ENCODE results near the gene DDC. TPM values are rescaled to one million over a fixed set of nuclear protein-coding genes. Genes with fewer than 3 reads are reported as not detected.

DDC gene
- polyA plus RNA-seq, 1 donor (not counting 4 experiments of a cell fraction or from before 2014, with no cell fraction given) = not detected

DNA sequence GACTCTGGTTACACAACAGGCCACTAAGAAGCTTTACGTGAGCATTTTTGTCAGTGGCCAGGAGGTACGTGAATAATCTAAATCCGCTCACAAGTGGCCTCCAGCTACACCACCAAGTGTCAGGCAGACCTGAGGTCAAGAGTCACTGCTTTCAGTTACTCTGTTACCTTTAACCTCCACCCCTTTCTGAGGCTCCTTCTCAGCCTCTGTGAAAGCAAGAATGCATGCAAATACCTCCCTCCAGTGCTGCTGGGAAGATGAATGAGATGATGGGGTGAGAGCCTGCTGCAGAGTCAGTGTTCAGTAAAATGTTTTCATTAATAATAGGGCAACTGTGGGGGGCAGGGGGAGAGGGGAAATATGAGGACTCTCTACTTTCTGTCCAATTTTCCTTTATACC lies 11.2 kb downstream of the DDC start:
- no peak for FAIRE-seq
- H3K79me2 ChIP-seq (ENCODE audit: control insufficient read depth, insufficient read depth, low read length) = no peaks in the 10 kb centered on the region
- no peak overlapping the region for H3K27ac ChIP-seq (ENCODE audit: control insufficient read depth, insufficient read depth, low read length)
- dilution Hi-C loops (cut with MboI; ENCODE audit: extremely low pct_ligation_motif_present, low sequenced_read_pairs) = no loop called here
- no peak overlapping the region for H3K4me2 ChIP-seq (ENCODE audit: control insufficient read depth, extremely low read depth, insufficient read depth, low read depth, low read length)
- DNase-seq (ENCODE audit: low read depth, low spot score) = no peak
- no peaks in the 10 kb centered on the region for H4K20me1 ChIP-seq (ENCODE audit: control insufficient read depth, extremely low read depth, insufficient read depth, low read length)
- peaks cover 14% of the 10 kb centered on the region for H3K27me3 ChIP-seq (ENCODE audit: control insufficient read depth, extremely low read depth, insufficient read depth, low read length)
- TF ChIP-seq CTCF (optimal IDR thresholded peaks at IDR 0.05 in 1 of 3, IDR thresholded peaks at IDR 0.05 in 1 of 3, conservative IDR thresholded peaks at IDR 0.05 in 1 of 3; ENCODE audit: extremely low read depth in 1 of 3, insufficient read depth in 2 of 3, low read length in 3 of 3) = no peak
- no peak for TF ChIP-seq EZH2 (IDR thresholded peaks at IDR 0.05; ENCODE audit: low read length)
- H3K4me1 ChIP-seq (ENCODE audit: control insufficient read depth, extremely low read depth, insufficient read depth, low read length) = no peaks in the 10 kb centered on the region
- H3K9me1 ChIP-seq (ENCODE audit: control insufficient read depth, extremely low read depth, insufficient read depth, low read length) = no peaks in the 10 kb centered on the region
- H2AFZ ChIP-seq (ENCODE audit: control insufficient read depth, low read length) = no peak overlapping the region
- H3K9ac ChIP-seq (ENCODE audit: control insufficient read depth, extremely low read depth, insufficient read depth, low read length) = no peak overlapping the region
- no peaks in the 10 kb centered on the region for H3K9me3 ChIP-seq (ENCODE audit: control insufficient read depth, low read depth, low read length)
- H3K4me3 ChIP-seq (ENCODE audit: control insufficient read depth in 2 of 3, extremely low read depth in 1 of 3, insufficient read depth in 2 of 3, low read depth in 1 of 3, low read length in 3 of 3) = no peak overlapping the region
- H3K36me3 ChIP-seq (ENCODE audit: control insufficient read depth in 2 of 2, extremely low read depth in 1 of 2, insufficient read depth in 2 of 2, low read length in 2 of 2) = no peaks in the 10 kb centered on the region

DNA sequence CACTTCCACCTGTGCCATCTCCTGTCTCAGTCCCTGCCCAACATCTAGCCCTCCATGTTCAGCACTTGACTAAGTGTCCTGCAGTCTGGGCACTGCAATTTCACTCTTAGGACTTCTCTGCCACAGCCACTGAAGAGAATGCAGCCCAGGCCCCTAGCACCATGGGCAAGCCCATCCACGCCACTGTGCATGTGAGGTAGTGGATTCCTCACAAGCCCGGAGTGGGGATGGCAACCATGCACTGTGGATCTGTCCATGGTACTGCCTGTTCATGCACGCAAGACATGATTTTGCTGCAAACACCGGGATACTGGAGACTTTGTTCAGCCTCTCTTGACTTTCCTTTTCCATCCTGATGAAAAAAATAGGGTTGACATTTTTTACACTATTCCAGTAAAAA lies 12.3 kb downstream of the DDC start:
- Histone ChIP-seq H3K27me3 (ENCODE audit: control insufficient read depth, extremely low read depth, insufficient read depth, low read length) (peaks cover 9% of the 10 kb centered on the region), H4K20me1 (ENCODE audit: control insufficient read depth, extremely low read depth, insufficient read depth, low read length) (no peaks in the 10 kb centered on the region), H3K9me1 (ENCODE audit: control insufficient read depth, extremely low read depth, insufficient read depth, low read length) (no peaks in the 10 kb centered on the region), H2AFZ (ENCODE audit: control insufficient read depth, low read length) (no peak overlapping the region), H3K27ac (ENCODE audit: control insufficient read depth, insufficient read depth, low read length) (no peak overlapping the region), H3K79me2 (ENCODE audit: control insufficient read depth, insufficient read depth, low read length) (no peaks in the 10 kb centered on the region), H3K9ac (ENCODE audit: control insufficient read depth, extremely low read depth, insufficient read depth, low read length) (no peak overlapping the region), H3K4me1 (ENCODE audit: control insufficient read depth, extremely low read depth, insufficient read depth, low read length) (no peaks in the 10 kb centered on the region), H3K4me2 (ENCODE audit: control insufficient read depth, extremely low read depth, insufficient read depth, low read depth, low read length) (no peak overlapping the region), H3K9me3 (ENCODE audit: control insufficient read depth, low read depth, low read length) (no peaks in the 10 kb centered on the region), H3K4me3 (ENCODE audit: control insufficient read depth in 2 of 3, extremely low read depth in 1 of 3, insufficient read depth in 2 of 3, low read depth in 1 of 3, low read length in 3 of 3) (no peak overlapping the region), H3K36me3 (ENCODE audit: control insufficient read depth in 2 of 2, extremely low read depth in 1 of 2, insufficient read depth in 2 of 2, low read length in 2 of 2) (no peaks in the 10 kb centered on the region)
- DNase-seq (ENCODE audit: low read depth, low spot score) = no peak
- peak; percentile 29 for FAIRE-seq
- TF ChIP-seq EZH2 (IDR thresholded peaks at IDR 0.05; ENCODE audit: low read length) (no peak), CTCF (optimal IDR thresholded peaks at IDR 0.05 in 1 of 3, IDR thresholded peaks at IDR 0.05 in 1 of 3, conservative IDR thresholded peaks at IDR 0.05 in 1 of 3; ENCODE audit: extremely low read depth in 1 of 3, insufficient read depth in 2 of 3, low read length in 3 of 3) (no peak)
- dilution Hi-C loops (cut with MboI; ENCODE audit: extremely low pct_ligation_motif_present, low sequenced_read_pairs) = no loop called here

All from keratinocyte (primary cell).